GM18508 (cell line): Measurements from ENCODE around the gene ZFYVE27.

ENCODE experiments used
- ATAC-seq: cut with Tn5 transposase; IDR thresholded peaks from one replicate; pipeline ENCODE4 v1.9.1; 2021; ENCODE audit warnings: moderate number of reproducible peaks; ENCODE audit not compliant: insufficient read depth, unreplicated experiment

Gene ZFYVE27

GRCh38 chr10:97785231-97785630 lies 48.3 kb downstream of the ZFYVE27 start:
- ATAC-seq: no peak

GRCh38 chr10:97785731-97786130 lies 48.8 kb downstream of the ZFYVE27 start:
- ATAC-seq: no peak

GRCh38 chr10:97788552-97789442 lies 51.9 kb downstream of the ZFYVE27 start:
- ATAC-seq: no peak

- no peak for ATAC-seq
Measured at GRCh38 chr10:97789770-97790397, 53.0 kb downstream of the ZFYVE27 start.

GRCh38 chr10:97791824-97792721 lies 55.1 kb downstream of the ZFYVE27 start:
- no peak for ATAC-seq

GRCh38 chr10:97795886-97796285 lies 59.0 kb downstream of the ZFYVE27 start:
- ATAC-seq: no peak

GRCh38 chr10:97796651-97797050 lies 59.7 kb downstream of the ZFYVE27 start:
- ATAC-seq: no peak

- ATAC-seq: no peak
Measured at GRCh38 chr10:97798958-97799610, 62.2 kb downstream of the ZFYVE27 start.

- no peak for ATAC-seq
Measured at GRCh38 chr10:97800474-97800873, 63.5 kb downstream of the ZFYVE27 start.

DNA sequence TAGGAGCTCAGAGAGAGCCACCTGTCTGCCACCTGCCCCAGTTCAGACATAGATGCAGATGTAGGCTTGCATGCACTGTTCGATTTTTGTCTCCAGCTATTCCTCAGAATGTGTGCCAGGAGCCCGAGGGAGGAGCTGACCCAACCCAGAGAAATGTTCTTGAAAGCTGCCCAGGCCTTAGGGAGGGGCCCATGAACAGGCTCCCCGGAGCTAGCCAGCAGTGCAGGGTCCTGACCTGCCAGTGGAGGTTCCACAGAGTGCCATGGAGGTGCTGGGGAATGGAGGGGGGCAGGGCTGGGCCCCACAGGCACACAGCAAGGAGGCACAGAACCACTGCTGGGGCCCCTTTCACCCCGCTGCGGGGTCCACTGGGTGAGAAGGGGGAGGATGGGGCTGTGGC lies 64.5 kb downstream of the ZFYVE27 start:
- ATAC-seq: no peak

DNA sequence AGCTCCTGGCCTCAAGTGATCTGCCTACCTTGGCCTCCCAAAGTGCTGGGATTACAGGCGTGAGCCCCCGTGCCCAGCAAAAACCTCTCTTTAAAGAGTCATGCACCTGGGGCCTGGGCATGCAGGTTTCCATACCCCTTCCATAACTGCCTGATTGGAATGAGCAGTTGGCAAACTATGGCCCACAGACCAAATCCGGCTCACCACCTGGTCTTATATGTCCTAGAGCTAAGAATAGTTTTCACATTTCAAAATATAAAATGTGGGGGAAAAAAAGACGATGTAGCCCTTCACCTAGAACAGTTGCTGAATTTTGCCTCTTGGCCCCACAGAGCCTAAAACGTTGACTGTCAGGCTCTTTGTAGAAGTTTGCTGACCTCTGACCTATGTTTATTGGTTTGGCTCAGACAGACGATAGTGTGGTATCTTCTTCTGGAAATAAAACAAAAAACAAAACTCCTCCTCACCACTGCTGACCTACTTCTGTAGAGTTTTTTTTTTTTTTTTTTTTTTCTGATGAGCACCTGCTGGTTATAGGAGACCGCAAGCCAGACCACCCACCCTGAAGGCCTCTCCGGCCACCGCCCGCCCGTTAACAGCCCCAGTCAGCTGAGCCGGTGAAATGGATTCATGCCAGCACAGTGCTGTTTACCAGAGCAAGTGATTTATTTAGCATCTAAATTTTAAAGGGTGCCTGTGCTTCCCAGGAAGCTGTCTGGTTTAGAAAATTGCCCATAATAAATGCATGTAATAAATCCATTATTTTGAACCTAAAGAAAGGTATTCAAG lies 68.4 kb downstream of the ZFYVE27 start:
- ATAC-seq: no peak

DNA sequence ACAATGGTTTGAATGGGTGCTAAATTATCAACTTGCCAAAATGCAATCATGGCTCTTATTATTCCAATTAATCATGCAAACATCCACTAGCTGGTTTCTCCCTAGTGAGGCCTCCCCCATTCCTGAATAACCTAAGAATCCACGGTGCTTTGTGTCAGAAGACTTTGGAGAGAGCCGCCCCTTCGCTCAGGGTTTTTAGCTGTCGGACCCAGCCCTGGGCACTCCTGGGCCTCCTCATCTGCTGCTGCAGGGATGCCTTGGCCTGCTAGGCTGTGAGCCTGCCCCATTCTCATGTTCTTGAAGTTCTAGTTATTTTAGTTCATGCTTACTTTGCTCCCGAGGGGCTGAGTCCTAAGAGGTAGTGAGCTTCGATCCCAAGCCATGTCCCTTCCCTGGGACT lies 69.0 kb downstream of the ZFYVE27 start:
- no peak for ATAC-seq

DNA sequence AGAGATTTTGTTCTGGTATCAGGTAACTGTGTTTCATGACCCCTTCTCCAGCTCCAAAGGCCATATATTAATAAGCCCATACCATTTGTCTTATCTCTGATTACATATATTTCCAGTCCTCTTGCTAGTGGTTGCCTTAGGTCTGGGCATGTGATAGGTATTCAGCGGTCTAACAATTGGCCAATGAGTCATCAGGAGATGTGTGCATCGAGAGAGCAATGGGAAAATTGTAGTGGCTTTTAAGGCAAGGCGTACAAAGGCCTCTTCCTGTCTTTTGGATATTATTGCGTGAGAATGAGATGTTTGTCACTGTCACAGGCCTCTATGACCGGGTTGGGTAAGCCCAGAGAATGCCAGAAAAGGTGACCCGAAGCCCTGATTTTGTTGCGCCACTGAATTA lies 73.5 kb downstream of the ZFYVE27 start:
- ATAC-seq: no peak
